Frontal cortex (tissue), 4 donors: ENCODE results near the gene F8. TPM values are rescaled to one million over a fixed set of nuclear protein-coding genes. Genes with fewer than 3 reads are reported as not detected.

ENCODE experiments used
- DNase-seq, 2 donors: peaks; one replicate each; pipeline ENCODE4 v3.0.0; 2012; ENCODE audit warnings: low spot score in 2 of 2
- FAIRE-seq: peaks from 2 replicates; lab custom pipeline; 2012; peaks lifted over from hg19 to GRCh38; lab: Jason Lieb, UNC
- small RNA-seq: library from RNA; depleted of rRNA; stranded (forward); fragments of <200 nt; gene quantifications from one replicate; pipeline ENCODE3, GENCODE V24; 2014
- total RNA-seq: library from RNA; depleted of rRNA; stranded (reverse); fragments of >200 nt; gene quantifications from one replicate; pipeline ENCODE4 v1.2.3, GENCODE V29; 2014
- donor health status: control.
- donor health status: control.
- donor health status: control.

F8 gene
- total RNA-seq, 1 donor from 2014 or later = 6.1 TPM

- DNase-seq (no peak), FAIRE-seq (no peak)
Observed at GRCh38 chrX:154800478-154801210, 221.9 kb downstream of the F8 start.

- DNase-seq (no peak), FAIRE-seq (no peak)
Observed at GRCh38 chrX:154799556-154800348, 222.8 kb downstream of the F8 start.

DNA sequence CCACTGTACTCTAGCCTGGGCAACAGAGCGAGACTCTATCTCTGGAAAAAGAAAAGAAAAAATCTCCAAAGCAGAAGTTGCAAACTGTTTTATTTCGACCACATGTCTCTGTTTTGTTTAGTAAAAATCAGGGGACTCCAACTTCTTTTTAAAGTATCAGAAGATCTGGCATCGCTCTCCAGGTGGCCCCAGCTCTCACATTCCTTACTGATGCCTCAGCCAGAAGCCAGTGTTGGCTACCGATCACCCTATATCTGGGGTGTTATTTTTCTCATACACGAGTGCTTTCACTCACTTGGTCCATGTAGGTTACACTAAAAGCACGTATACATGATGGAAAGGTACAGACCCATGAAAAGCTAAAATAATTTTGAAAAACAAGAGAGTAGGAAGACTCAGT, 225.5 kb downstream of the F8 start:
- DNase-seq (no peak), FAIRE-seq (no peak)

GRCh38 chrX:154795016-154795415, 227.5 kb downstream of the F8 start:
- DNase-seq (no peak), FAIRE-seq (no peak)

DNA sequence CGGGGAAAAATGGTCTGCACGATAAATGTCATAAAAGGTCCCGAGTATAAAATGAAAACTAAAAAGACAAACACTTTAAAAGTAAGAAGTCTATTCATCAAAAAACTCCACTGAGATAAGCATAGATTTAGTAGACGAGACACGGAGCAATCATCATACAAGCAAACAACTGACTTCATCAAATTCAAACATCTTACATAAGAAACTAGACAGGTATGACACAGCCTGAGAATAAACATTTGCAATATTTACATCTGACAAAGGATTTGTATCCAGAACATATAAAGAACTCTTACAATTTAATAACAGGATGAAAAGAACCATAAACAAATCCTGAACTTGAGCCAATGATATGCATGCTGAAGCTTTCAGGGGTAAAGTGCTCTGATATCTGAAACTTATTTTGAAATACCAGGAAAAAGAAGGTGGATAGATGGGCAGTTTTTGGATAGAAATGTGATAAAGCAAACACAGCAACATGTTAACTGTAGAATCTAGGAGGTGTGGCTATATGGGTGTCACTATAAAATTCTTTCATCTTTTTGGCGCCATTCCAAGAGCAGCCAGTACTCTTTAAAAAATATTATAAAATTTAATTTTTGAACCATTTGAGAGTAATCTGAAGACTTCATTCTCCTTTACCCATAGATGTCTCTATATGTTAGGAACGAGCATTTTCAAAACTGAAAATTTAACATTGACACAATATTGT, 229.3 kb downstream of the F8 start:
- no peak for DNase-seq
- FAIRE-seq = no peak

DNA sequence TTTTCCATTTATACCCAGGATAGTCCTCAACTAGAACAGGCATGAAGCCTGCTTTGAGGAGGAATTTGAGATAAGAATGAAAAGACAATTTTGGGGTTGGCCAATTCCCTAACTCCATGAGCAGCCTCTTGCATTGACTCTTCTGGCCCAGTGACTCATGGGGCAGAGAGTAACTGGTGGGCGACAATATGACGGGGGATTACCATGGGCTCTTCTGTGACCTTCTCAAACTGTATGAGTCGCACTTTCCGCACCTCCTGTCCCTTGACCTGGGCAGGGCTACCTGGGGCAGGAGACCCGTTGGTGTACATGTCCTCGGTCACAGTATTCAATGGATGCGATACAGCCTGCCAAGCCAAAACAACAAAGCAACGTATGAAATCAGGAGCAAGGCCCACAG, 230.6 kb downstream of the F8 start:
- FAIRE-seq (no peak), DNase-seq (no peak)

DNA sequence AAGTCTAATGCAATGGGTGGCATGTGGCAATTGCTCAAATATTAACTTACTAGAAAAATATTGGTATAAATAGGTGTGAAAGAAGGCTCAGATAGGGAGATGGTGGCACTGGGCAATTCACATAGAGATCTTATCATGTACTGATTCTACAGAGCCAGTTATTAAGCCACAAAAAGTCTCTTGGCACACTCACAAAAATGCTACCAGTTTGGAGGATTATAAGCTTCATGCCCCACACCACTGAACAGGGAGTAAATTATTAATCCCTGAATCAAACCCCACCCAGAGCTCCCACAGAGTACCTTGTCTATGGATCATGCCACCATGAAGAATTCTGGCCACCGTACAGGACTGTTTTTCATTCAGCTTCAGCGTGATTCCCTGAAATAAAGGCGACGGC, 231.1 kb downstream of the F8 start:
- no peak for DNase-seq
- FAIRE-seq = no peak

Small RNA genes lying within 50 kb of the gene (small RNA-seq; reads per million reads assigned to genes)
- gene MIR1184-1 = not detected

Other genes with a start within 250 kb of the F8 start
- 20.0 TPM for gene MPP1, start 217.2 kb downstream of the F8 start, total RNA-seq
- not detected for gene SMIM9, start 188.1 kb downstream of the F8 start, total RNA-seq
- gene F8A1, start 136.4 kb downstream of the F8 start, total RNA-seq = 2.4 TPM
- gene FUNDC2, start 4.1 kb upstream of the F8 start, total RNA-seq = 28.9 TPM
- 3.3 TPM for gene CMC4, start 48.4 kb upstream of the F8 start, total RNA-seq
- 10.2 TPM for gene MTCP1, start 48.4 kb upstream of the F8 start, total RNA-seq
- 18.3 TPM for gene BRCC3, start 48.8 kb upstream of the F8 start, total RNA-seq
- gene VBP1, start 193.7 kb upstream of the F8 start, total RNA-seq = 126 TPM
- gene RAB39B, start 241.8 kb upstream of the F8 start, total RNA-seq = 30.6 TPM